Measurements from ENCODE around the gene PDE6A.

DNA sequence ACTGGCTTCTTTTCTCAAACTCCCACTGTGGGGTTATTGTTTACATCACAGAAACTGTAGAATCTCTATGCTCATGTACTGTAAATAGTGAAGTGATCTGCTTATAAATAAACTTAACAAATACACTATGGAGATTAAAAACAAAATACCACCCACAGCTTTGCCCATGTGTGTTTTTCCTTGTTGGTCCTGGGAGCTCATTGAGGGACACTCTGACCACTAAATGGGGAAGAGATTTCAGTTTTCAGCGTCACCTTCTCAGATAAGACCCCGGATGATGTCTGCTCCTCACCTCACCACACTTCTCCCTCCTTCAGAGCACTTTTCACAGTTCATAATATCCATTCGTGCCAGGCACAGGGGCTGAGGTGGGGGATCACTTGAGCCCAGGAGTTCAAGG lies 89.7 kb downstream of the PDE6A start:
- TF ChIP-seq POLR2AphosphoS5 (IDR thresholded peaks at IDR 0.05; ENCODE audit: insufficient read depth in 1 of 2, low read depth in 1 of 2) (no peak), POLR2A (IDR thresholded peaks at IDR 0.05) (no peak)
